Chondrocyte (in vitro differentiated cells): ENCODE measurements around the gene ITGA11. TPM values are rescaled to one million over a fixed set of nuclear protein-coding genes. Genes with fewer than 3 reads are reported as not detected.

Source experiments
- DNase-seq: peaks from one replicate; pipeline ENCODE4 v3.0.0; 2021; ENCODE audit warnings: mixed read lengths, low spot score
- H3K27ac Mint-ChIP-seq: one replicate; pipeline ENCODE4 v1.8.0; 2021; ENCODE audit warnings: mild to moderate bottlenecking, moderate library complexity, mixed read lengths; ENCODE audit not compliant: unreplicated experiment
- H3K27me3 Mint-ChIP-seq: 2 replicates; pipeline ENCODE4 v1.8.0; 2021; ENCODE audit warnings: low read depth, mixed read lengths
- H3K36me3 Mint-ChIP-seq: 2 replicates; pipeline ENCODE4 v1.8.0; 2021; ENCODE audit warnings: low read depth, mixed read lengths
- H3K4me1 Mint-ChIP-seq: 2 replicates; pipeline ENCODE4 v1.8.0; 2021; ENCODE audit warnings: low read depth, mild to moderate bottlenecking, mixed read lengths
- H3K4me3 Mint-ChIP-seq: one replicate; pipeline ENCODE4 v1.8.0; 2021; ENCODE audit warnings: mild to moderate bottlenecking, moderate library complexity, mixed read lengths; ENCODE audit not compliant: unreplicated experiment
- H3K9me3 Mint-ChIP-seq: 2 replicates; pipeline ENCODE4 v1.8.0; 2021; ENCODE audit warnings: low read depth, mixed read lengths
- long read RNA-seq: library from polyadenylated mRNA; stranded (forward); transcript quantifications from one replicate; pipeline ENCODE4 v2.0.0, GENCODE V29; 2021
- total RNA-seq: library from RNA; stranded (reverse); gene quantifications from 3 replicates; pipeline ENCODE4 v1.2.1, GENCODE V29; 2021
- TF ChIP-seq, protein P1 (sequence below): fragments of 200-600 bp; sonication (generic); IDR thresholded peaks from 2 replicates; pipeline ENCODE4 v1.5.0; 2021; ENCODE audit warnings: antibody characterized with exemption, mild to moderate bottlenecking, moderate library complexity

The ITGA11 gene, protein sequence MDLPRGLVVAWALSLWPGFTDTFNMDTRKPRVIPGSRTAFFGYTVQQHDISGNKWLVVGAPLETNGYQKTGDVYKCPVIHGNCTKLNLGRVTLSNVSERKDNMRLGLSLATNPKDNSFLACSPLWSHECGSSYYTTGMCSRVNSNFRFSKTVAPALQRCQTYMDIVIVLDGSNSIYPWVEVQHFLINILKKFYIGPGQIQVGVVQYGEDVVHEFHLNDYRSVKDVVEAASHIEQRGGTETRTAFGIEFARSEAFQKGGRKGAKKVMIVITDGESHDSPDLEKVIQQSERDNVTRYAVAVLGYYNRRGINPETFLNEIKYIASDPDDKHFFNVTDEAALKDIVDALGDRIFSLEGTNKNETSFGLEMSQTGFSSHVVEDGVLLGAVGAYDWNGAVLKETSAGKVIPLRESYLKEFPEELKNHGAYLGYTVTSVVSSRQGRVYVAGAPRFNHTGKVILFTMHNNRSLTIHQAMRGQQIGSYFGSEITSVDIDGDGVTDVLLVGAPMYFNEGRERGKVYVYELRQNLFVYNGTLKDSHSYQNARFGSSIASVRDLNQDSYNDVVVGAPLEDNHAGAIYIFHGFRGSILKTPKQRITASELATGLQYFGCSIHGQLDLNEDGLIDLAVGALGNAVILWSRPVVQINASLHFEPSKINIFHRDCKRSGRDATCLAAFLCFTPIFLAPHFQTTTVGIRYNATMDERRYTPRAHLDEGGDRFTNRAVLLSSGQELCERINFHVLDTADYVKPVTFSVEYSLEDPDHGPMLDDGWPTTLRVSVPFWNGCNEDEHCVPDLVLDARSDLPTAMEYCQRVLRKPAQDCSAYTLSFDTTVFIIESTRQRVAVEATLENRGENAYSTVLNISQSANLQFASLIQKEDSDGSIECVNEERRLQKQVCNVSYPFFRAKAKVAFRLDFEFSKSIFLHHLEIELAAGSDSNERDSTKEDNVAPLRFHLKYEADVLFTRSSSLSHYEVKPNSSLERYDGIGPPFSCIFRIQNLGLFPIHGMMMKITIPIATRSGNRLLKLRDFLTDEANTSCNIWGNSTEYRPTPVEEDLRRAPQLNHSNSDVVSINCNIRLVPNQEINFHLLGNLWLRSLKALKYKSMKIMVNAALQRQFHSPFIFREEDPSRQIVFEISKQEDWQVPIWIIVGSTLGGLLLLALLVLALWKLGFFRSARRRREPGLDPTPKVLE
- total RNA-seq = 965 to 1,105 TPM (median 1,092 TPM) in 3 replicates
- long read RNA-seq, full-length matches to known transcripts = 1,557 of 2,140 reads
- long read RNA-seq, partial matches to known transcripts = 344 of 2,140 reads
- long read RNA-seq, other reads (novel, unspliced or antisense) = 239 of 2,140 reads

GRCh38 chr15:68431792-68432401, at the start of gene ITGA11:
Gene ITGA11 (minus strand): TSS chr15:68432163. CDS start chr15:68432066, 97 bp downstream.
- peak within 1 kb of the TSS; percentile 97 for H3K4me3 Mint-ChIP-seq
- TF ChIP-seq, protein P1, sequence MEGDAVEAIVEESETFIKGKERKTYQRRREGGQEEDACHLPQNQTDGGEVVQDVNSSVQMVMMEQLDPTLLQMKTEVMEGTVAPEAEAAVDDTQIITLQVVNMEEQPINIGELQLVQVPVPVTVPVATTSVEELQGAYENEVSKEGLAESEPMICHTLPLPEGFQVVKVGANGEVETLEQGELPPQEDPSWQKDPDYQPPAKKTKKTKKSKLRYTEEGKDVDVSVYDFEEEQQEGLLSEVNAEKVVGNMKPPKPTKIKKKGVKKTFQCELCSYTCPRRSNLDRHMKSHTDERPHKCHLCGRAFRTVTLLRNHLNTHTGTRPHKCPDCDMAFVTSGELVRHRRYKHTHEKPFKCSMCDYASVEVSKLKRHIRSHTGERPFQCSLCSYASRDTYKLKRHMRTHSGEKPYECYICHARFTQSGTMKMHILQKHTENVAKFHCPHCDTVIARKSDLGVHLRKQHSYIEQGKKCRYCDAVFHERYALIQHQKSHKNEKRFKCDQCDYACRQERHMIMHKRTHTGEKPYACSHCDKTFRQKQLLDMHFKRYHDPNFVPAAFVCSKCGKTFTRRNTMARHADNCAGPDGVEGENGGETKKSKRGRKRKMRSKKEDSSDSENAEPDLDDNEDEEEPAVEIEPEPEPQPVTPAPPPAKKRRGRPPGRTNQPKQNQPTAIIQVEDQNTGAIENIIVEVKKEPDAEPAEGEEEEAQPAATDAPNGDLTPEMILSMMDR = peak; percentile 11
- no peaks in the 10 kb centered on the region for H3K9me3 Mint-ChIP-seq
- H3K27ac Mint-ChIP-seq = peak within 1 kb of the TSS; percentile 88
- H3K27me3 Mint-ChIP-seq = no peaks in the 10 kb centered on the region
- peaks cover 28% of the 10 kb centered on the region for H3K36me3 Mint-ChIP-seq
- DNase-seq = peak; percentile 97
- H3K4me1 Mint-ChIP-seq = peaks cover 44% of the 10 kb centered on the region

DNA sequence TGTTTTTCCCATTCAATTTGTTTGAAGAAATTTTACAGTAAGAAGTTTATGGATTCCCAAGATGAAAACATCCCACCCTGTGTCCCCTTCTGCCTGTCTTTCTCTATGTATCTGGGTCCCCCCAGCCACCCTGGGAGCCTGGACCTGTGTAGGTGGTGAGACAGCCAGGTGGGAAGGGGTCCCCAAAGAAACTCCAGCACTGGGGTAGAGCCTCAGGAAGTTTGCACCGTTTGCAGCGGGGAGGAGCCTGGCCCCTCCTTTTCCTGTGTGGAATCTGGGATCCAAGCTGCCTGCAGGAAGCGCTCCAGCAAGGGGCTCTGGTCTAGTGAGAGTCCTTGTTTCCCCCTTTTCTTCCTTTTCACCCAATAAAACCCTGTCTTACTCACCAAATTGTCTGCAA, 49.4 kb upstream of the ITGA11 start:
- Mint-ChIP-seq H3K27me3 (no peaks in the 10 kb centered on the region), H3K4me1 (peaks cover 77% of the 10 kb centered on the region), H3K9me3 (no peaks in the 10 kb centered on the region), H3K27ac (peak overlapping the region; percentile 8), H3K36me3 (no peaks in the 10 kb centered on the region), H3K4me3 (no peak overlapping the region)
- TF ChIP-seq, protein P1 = no peak
- no peak for DNase-seq

GRCh38 chr15:68480296-68480695, 48.3 kb upstream of the ITGA11 start:
- Mint-ChIP-seq H3K27ac (peak overlapping the region; percentile 96), H3K27me3 (no peaks in the 10 kb centered on the region), H3K4me1 (peaks cover 70% of the 10 kb centered on the region), H3K9me3 (no peaks in the 10 kb centered on the region), H3K4me3 (no peak overlapping the region), H3K36me3 (no peaks in the 10 kb centered on the region)
- DNase-seq = no peak
- TF ChIP-seq, protein P1 = no peak

GRCh38 chr15:68479870-68480269, 47.9 kb upstream of the ITGA11 start:
- TF ChIP-seq, protein P1 = no peak
- Mint-ChIP-seq H3K27ac (peak overlapping the region; percentile 96), H3K4me1 (peaks cover 67% of the 10 kb centered on the region), H3K9me3 (no peaks in the 10 kb centered on the region), H3K27me3 (no peaks in the 10 kb centered on the region), H3K4me3 (no peak overlapping the region), H3K36me3 (no peaks in the 10 kb centered on the region)
- DNase-seq = no peak
